Measurements from ENCODE around the gene KCNRG. TPM values are rescaled to one million over a fixed set of nuclear protein-coding genes. Genes with fewer than 3 reads are reported as not detected.
"Not testable (repeated sequence)": the region's sequence is repeated elsewhere in the genome, so short reads cannot be mapped to it uniquely, and the experiment has no call there.

KCNRG gene
- total RNA-seq, 1 donor from 2014 or later, result 0.61 TPM

DNA sequence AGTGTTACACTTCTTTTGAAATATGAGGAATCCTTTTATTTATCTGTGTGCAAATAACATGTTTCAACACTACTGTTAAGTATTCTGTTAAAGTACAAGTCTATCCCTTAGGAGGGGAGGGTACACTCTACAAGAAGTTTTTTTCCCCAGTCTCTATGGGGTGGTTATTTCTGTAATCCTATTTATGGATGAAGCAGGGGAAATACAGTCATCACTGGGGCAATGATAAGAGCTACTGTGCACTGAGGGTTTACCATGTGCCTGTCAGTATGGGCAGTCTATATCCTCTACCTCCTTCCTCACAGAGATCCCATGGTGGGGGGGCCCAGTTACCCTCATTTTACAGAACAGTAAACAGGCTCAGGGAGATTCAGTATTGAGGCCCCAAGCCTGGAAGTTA, 35.0 kb upstream of the KCNRG start:
- Mint-ChIP-seq H3K27ac (ENCODE audit: unreplicated experiment) (no peak overlapping the region), H3K27me3 (ENCODE audit: low read depth, unreplicated experiment) (peaks cover 3% of the 10 kb centered on the region), H3K4me3 (ENCODE audit: unreplicated experiment) (no peak overlapping the region), H3K36me3 (ENCODE audit: low read depth, unreplicated experiment) (no peaks in the 10 kb centered on the region), H3K4me1 (ENCODE audit: low read depth, unreplicated experiment) (peaks cover 7% of the 10 kb centered on the region), H3K9me3 (ENCODE audit: unreplicated experiment) (no peaks in the 10 kb centered on the region)
- no peak overlapping the region for H3K4me2 ChIP-seq (ENCODE audit: low read length)
- no peak overlapping the region for H2AFZ ChIP-seq (ENCODE audit: low read depth, low read length)
- DNase-seq (ENCODE audit: low read depth) (no peak), FAIRE-seq (no peak)
- peaks cover 2% of the 10 kb centered on the region for H3K36me3 ChIP-seq (ENCODE audit: insufficient read depth, low read length)
- no peaks in the 10 kb centered on the region for H3K27me3 ChIP-seq (ENCODE audit: insufficient read depth, low read length)
- no peak overlapping the region for H3K4me3 ChIP-seq (ENCODE audit: insufficient read depth, low read depth, low read length)
- no peaks in the 10 kb centered on the region for H3K4me1 ChIP-seq (ENCODE audit: insufficient read depth, low read length)
- no peaks in the 10 kb centered on the region for H3K9me3 ChIP-seq (ENCODE audit: insufficient read depth, low read depth, low read length)
- TF ChIP-seq, protein P1, sequence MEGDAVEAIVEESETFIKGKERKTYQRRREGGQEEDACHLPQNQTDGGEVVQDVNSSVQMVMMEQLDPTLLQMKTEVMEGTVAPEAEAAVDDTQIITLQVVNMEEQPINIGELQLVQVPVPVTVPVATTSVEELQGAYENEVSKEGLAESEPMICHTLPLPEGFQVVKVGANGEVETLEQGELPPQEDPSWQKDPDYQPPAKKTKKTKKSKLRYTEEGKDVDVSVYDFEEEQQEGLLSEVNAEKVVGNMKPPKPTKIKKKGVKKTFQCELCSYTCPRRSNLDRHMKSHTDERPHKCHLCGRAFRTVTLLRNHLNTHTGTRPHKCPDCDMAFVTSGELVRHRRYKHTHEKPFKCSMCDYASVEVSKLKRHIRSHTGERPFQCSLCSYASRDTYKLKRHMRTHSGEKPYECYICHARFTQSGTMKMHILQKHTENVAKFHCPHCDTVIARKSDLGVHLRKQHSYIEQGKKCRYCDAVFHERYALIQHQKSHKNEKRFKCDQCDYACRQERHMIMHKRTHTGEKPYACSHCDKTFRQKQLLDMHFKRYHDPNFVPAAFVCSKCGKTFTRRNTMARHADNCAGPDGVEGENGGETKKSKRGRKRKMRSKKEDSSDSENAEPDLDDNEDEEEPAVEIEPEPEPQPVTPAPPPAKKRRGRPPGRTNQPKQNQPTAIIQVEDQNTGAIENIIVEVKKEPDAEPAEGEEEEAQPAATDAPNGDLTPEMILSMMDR (IDR thresholded peaks at IDR 0.05; ENCODE audit: insufficient read depth, low read depth, low read length), result no peak
- no peak for TF ChIP-seq EZH2 (IDR thresholded peaks at IDR 0.05; ENCODE audit: insufficient read depth, low read length)
- H3K79me2 ChIP-seq (ENCODE audit: insufficient read depth, low read length), result no peaks in the 10 kb centered on the region
- H3K27ac ChIP-seq (ENCODE audit: low read depth, low read length), result no peak overlapping the region
- H3K9ac ChIP-seq (ENCODE audit: low read length), result no peak overlapping the region
- H4K20me1 ChIP-seq (ENCODE audit: insufficient read depth, low read length), result no peaks in the 10 kb centered on the region

DNA sequence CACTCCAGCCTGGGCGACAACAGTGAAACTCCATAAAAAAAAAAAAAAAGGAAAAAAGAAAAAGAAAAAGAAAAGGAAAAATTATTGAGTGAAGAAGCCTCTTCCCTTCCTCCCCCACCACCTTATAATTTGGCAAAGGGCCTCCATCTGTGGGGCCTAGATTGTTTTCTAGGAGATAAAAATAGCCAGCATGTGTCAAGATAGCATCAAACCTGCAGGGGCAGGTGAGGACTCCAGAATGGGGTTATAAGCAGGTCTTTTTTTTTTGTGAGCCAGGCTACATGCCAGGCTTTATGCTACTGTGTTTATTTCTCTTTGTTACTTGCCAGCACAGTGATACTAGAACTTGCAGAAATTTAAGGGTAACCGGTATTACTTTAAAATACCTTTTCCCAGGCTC, 30.1 kb upstream of the KCNRG start:
- Mint-ChIP-seq H3K36me3 (ENCODE audit: low read depth, unreplicated experiment) (no peaks in the 10 kb centered on the region), H3K4me3 (ENCODE audit: unreplicated experiment) (no peak overlapping the region), H3K27me3 (ENCODE audit: low read depth, unreplicated experiment) (no peaks in the 10 kb centered on the region), H3K9me3 (ENCODE audit: unreplicated experiment) (no peaks in the 10 kb centered on the region), H3K27ac (ENCODE audit: unreplicated experiment) (no peak overlapping the region), H3K4me1 (ENCODE audit: low read depth, unreplicated experiment) (no peaks in the 10 kb centered on the region)
- Histone ChIP-seq H3K4me2 (ENCODE audit: low read length) (no peak overlapping the region), H2AFZ (ENCODE audit: low read depth, low read length) (no peak overlapping the region), H3K27ac (ENCODE audit: low read depth, low read length) (no peak overlapping the region), H3K4me1 (ENCODE audit: insufficient read depth, low read length) (no peaks in the 10 kb centered on the region), H3K36me3 (ENCODE audit: insufficient read depth, low read length) (peaks cover 2% of the 10 kb centered on the region), H3K27me3 (ENCODE audit: insufficient read depth, low read length) (no peaks in the 10 kb centered on the region), H3K4me3 (ENCODE audit: insufficient read depth, low read depth, low read length) (no peak overlapping the region), H3K9ac (ENCODE audit: low read length) (no peak overlapping the region), H3K79me2 (ENCODE audit: insufficient read depth, low read length) (no peaks in the 10 kb centered on the region), H4K20me1 (ENCODE audit: insufficient read depth, low read length) (no peaks in the 10 kb centered on the region), H3K9me3 (ENCODE audit: insufficient read depth, low read depth, low read length) (no peaks in the 10 kb centered on the region)
- TF ChIP-seq, protein P1 (IDR thresholded peaks at IDR 0.05; ENCODE audit: insufficient read depth, low read depth, low read length), result no peak
- no peak for TF ChIP-seq EZH2 (IDR thresholded peaks at IDR 0.05; ENCODE audit: insufficient read depth, low read length)
- DNase-seq (ENCODE audit: low read depth), result no peak
- FAIRE-seq, result no peak

DNA sequence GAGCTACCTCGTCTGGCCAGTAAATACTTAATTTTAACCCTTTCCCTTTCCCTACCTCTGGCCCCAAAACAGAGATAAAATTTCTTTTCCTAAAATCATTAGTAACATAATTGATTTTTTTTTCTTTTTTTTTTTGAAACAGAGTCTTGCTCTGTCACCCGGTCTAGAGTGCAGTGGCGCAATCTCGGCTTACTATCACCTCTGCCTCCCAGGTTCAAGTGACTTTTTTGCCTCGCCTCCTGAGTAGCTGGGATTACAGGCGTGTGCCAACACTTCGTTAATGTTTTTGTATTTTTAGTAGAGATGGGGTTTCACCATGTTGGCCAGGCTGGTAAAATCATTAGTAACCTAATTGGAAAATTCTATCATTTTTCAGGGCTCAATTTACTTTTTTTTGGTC, 28.8 kb upstream of the KCNRG start:
- Histone ChIP-seq H3K79me2 (ENCODE audit: insufficient read depth, low read length) (no peaks in the 10 kb centered on the region), H3K4me3 (ENCODE audit: insufficient read depth, low read depth, low read length) (no peak overlapping the region), H2AFZ (ENCODE audit: low read depth, low read length) (no peak overlapping the region), H4K20me1 (ENCODE audit: insufficient read depth, low read length) (no peaks in the 10 kb centered on the region), H3K4me1 (ENCODE audit: insufficient read depth, low read length) (no peaks in the 10 kb centered on the region), H3K9me3 (ENCODE audit: insufficient read depth, low read depth, low read length) (no peaks in the 10 kb centered on the region), H3K9ac (ENCODE audit: low read length) (no peak overlapping the region), H3K27me3 (ENCODE audit: insufficient read depth, low read length) (no peaks in the 10 kb centered on the region), H3K4me2 (ENCODE audit: low read length) (no peak overlapping the region), H3K36me3 (ENCODE audit: insufficient read depth, low read length) (peaks cover 4% of the 10 kb centered on the region), H3K27ac (ENCODE audit: low read depth, low read length) (no peak overlapping the region)
- FAIRE-seq (no peak), DNase-seq (ENCODE audit: low read depth) (no peak)
- Mint-ChIP-seq H3K27me3 (ENCODE audit: low read depth, unreplicated experiment) (no peaks in the 10 kb centered on the region), H3K9me3 (ENCODE audit: unreplicated experiment) (no peaks in the 10 kb centered on the region), H3K4me3 (ENCODE audit: unreplicated experiment) (no peak overlapping the region), H3K27ac (ENCODE audit: unreplicated experiment) (no peak overlapping the region), H3K4me1 (ENCODE audit: low read depth, unreplicated experiment) (no peaks in the 10 kb centered on the region), H3K36me3 (ENCODE audit: low read depth, unreplicated experiment) (no peaks in the 10 kb centered on the region)
- TF ChIP-seq EZH2 (IDR thresholded peaks at IDR 0.05; ENCODE audit: insufficient read depth, low read length), result no peak
- TF ChIP-seq, protein P1 (IDR thresholded peaks at IDR 0.05; ENCODE audit: insufficient read depth, low read depth, low read length), result no peak

DNA sequence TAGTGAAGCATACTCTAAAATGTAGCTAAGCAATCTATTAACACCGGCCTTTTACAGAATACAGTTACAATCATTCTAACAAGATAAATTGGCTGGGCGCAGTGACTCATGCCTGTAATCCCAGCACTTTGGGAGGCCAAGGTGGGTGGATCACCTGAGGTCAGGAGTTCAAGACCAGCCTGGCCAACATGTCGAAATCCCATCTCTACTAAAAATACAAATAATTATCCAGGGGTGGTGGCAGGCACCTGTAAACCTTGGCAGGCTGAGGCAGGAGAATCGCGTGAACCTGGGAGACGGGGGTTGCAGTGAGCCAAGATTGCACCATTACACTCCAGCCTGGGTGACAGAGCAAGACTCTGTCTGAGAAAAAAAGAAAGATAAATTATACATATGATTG, 24.6 kb upstream of the KCNRG start:
- H3K9me3 Mint-ChIP-seq (ENCODE audit: unreplicated experiment); DNase-seq (ENCODE audit: low read depth); FAIRE-seq; H3K4me3 Mint-ChIP-seq (ENCODE audit: unreplicated experiment); H2AFZ ChIP-seq (ENCODE audit: low read depth, low read length); H3K27me3 Mint-ChIP-seq (ENCODE audit: low read depth, unreplicated experiment); H3K36me3 ChIP-seq (ENCODE audit: insufficient read depth, low read length); H4K20me1 ChIP-seq (ENCODE audit: insufficient read depth, low read length); H3K27ac Mint-ChIP-seq (ENCODE audit: unreplicated experiment); H3K36me3 Mint-ChIP-seq (ENCODE audit: low read depth, unreplicated experiment); H3K27me3 ChIP-seq (ENCODE audit: insufficient read depth, low read length); H3K9ac ChIP-seq (ENCODE audit: low read length); H3K79me2 ChIP-seq (ENCODE audit: insufficient read depth, low read length); H3K9me3 ChIP-seq (ENCODE audit: insufficient read depth, low read depth, low read length); H3K4me2 ChIP-seq (ENCODE audit: low read length); H3K27ac ChIP-seq (ENCODE audit: low read depth, low read length); H3K4me1 ChIP-seq (ENCODE audit: insufficient read depth, low read length); H3K4me1 Mint-ChIP-seq (ENCODE audit: low read depth, unreplicated experiment); H3K4me3 ChIP-seq (ENCODE audit: insufficient read depth, low read depth, low read length): not testable (repeated sequence)
